GM23338 (cell line): ENCODE measurements around the gene NRGN. TPM values are rescaled to one million over a fixed set of nuclear protein-coding genes. Genes with fewer than 3 reads are reported as not detected.

Experiments
- EZH2 ChIP-seq: fragments of 200-600 bp; sonication (generic); IDR thresholded peaks from one replicate; pipeline ENCODE4 v1.8.0; 2017; ENCODE audit warnings: antibody characterized with exemption, mild to moderate bottlenecking, low read depth; ENCODE audit not compliant: unreplicated experiment
- polyA plus RNA-seq: library from polyadenylated mRNA; unstranded; fragments of >200 nt; fragmentation: Nextera tagmentation; extraction: Ambion mirVana; gene quantifications from 2 replicates; pipeline ENCODE4 v1.2.1, GENCODE V29; 2016
- total RNA-seq: library from RNA; depleted of rRNA; stranded (reverse); fragments of >200 nt; shearing (Covaris generic); gene quantifications from 2 replicates; pipeline ENCODE4 v1.2.3, GENCODE V29; 2014; rRNA removed
- TF ChIP-seq, protein P1 (sequence below), 2 experiments: fragments of 200-600 bp in 1 of 2; sonication (generic) in 1 of 2; conservative IDR thresholded peaks; 2 replicates each; pipeline versions ENCODE4 v1.5.1 to v1.6.1; 2016 to 2017; ENCODE audit warnings: antibody characterized with exemption in 2 of 2, low read depth in 2 of 2, mild to moderate bottlenecking in 2 of 2, moderate library complexity in 1 of 2

Gene NRGN
- total and polyA plus RNA-seq, 2 experiments from 2014 or later = 0.24 to 0.61 TPM

- TF ChIP-seq, protein P1, sequence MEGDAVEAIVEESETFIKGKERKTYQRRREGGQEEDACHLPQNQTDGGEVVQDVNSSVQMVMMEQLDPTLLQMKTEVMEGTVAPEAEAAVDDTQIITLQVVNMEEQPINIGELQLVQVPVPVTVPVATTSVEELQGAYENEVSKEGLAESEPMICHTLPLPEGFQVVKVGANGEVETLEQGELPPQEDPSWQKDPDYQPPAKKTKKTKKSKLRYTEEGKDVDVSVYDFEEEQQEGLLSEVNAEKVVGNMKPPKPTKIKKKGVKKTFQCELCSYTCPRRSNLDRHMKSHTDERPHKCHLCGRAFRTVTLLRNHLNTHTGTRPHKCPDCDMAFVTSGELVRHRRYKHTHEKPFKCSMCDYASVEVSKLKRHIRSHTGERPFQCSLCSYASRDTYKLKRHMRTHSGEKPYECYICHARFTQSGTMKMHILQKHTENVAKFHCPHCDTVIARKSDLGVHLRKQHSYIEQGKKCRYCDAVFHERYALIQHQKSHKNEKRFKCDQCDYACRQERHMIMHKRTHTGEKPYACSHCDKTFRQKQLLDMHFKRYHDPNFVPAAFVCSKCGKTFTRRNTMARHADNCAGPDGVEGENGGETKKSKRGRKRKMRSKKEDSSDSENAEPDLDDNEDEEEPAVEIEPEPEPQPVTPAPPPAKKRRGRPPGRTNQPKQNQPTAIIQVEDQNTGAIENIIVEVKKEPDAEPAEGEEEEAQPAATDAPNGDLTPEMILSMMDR (conservative IDR thresholded peaks at IDR 0.05; ENCODE audit: low read depth in 2 of 2) = no peak
- TF ChIP-seq EZH2 = no peak
Measured at GRCh38 chr11:124796312-124796711, 56.6 kb downstream of the NRGN start (continued).

Other genes with a start within 250 kb of the NRGN start
- gene OR8B12, start 196.3 kb upstream of the NRGN start, total RNA-seq = not detected in 2 replicates
- gene OR8B12, start 196.3 kb upstream of the NRGN start, polyA plus RNA-seq = not detected in 2 replicates
- gene OR8A1, start 169.9 kb upstream of the NRGN start, total RNA-seq = not detected in 2 replicates
- not detected in 2 replicates for gene OR8A1, start 169.9 kb upstream of the NRGN start, polyA plus RNA-seq
- gene PANX3, start 128.5 kb upstream of the NRGN start, total RNA-seq = not detected in 2 replicates
- gene PANX3, start 128.5 kb upstream of the NRGN start, polyA plus RNA-seq = not detected in 2 replicates
- 20.7 and 24.8 TPM in 2 replicates for gene TBRG1, start 117.1 kb upstream of the NRGN start, total RNA-seq
- 56.5 and 56.6 TPM in 2 replicates for gene TBRG1, start 117.1 kb upstream of the NRGN start, polyA plus RNA-seq
- gene SIAE, start 66.2 kb upstream of the NRGN start, total RNA-seq = 1.5 and 1.7 TPM in 2 replicates
- 0.85 and 1.1 TPM in 2 replicates for gene SIAE, start 66.2 kb upstream of the NRGN start, polyA plus RNA-seq
- 3.2 and 7.4 TPM in 2 replicates for gene SPA17, start 66.0 kb upstream of the NRGN start, total RNA-seq
- 14.9 and 18.6 TPM in 2 replicates for gene SPA17, start 66.0 kb upstream of the NRGN start, polyA plus RNA-seq
- gene VSIG2, start 12.3 kb downstream of the NRGN start, total RNA-seq = not detected in 2 replicates
- gene VSIG2, start 12.3 kb downstream of the NRGN start, polyA plus RNA-seq = 0.19 TPM in 1 of 2 replicates, not detected in the other
- gene ESAM, start 22.3 kb downstream of the NRGN start, total RNA-seq = not detected in 2 replicates
- gene ESAM, start 22.3 kb downstream of the NRGN start, polyA plus RNA-seq = 0.32 and 0.50 TPM in 2 replicates
- 34.4 and 39.5 TPM in 2 replicates for gene MSANTD2, start 60.5 kb downstream of the NRGN start, total RNA-seq
- 15.3 and 18.7 TPM in 2 replicates for gene MSANTD2, start 60.5 kb downstream of the NRGN start, polyA plus RNA-seq
- gene ROBO3, start 125.5 kb downstream of the NRGN start, total RNA-seq = 8.0 and 17.0 TPM in 2 replicates
- gene ROBO3, start 125.5 kb downstream of the NRGN start, polyA plus RNA-seq = 21.0 and 21.4 TPM in 2 replicates
- not detected in 2 replicates for gene ROBO4, start 157.9 kb downstream of the NRGN start, total RNA-seq
- gene ROBO4, start 157.9 kb downstream of the NRGN start, polyA plus RNA-seq = 0.28 TPM in 1 of 2 replicates, not detected in the other
- gene HEPN1, start 179.3 kb downstream of the NRGN start, total RNA-seq = not detected in 2 replicates
- gene HEPN1, start 179.3 kb downstream of the NRGN start, polyA plus RNA-seq = not detected in 2 replicates
- 0.17 TPM in 1 of 2 replicates, not detected in the other for gene HEPACAM, start 196.1 kb downstream of the NRGN start, total RNA-seq
- not detected in 2 replicates for gene HEPACAM, start 196.1 kb downstream of the NRGN start, polyA plus RNA-seq
- gene CCDC15, start 214.3 kb downstream of the NRGN start, total RNA-seq = 3.3 and 8.0 TPM in 2 replicates
- gene CCDC15, start 214.3 kb downstream of the NRGN start, polyA plus RNA-seq = 1.8 and 2.9 TPM in 2 replicates